SK-N-MC (cell line): ENCODE results near the gene TMC1.

Experiments used
- EZH2 ChIP-seq: fragments of 200-600 bp; sonication (generic); IDR thresholded peaks from one replicate; pipeline ENCODE4 v1.6.1; 2017; ENCODE audit warnings: antibody characterized with exemption
- POLR2AphosphoS5 ChIP-seq: IDR thresholded peaks from 2 replicates; pipeline ENCODE4 v1.6.1; 2012; ENCODE audit warnings: mild to moderate bottlenecking, low read depth, low read length, borderline replicate concordance

GRCh38 chr9:72684615-72685014, 163.2 kb downstream of the TMC1 start:
- no peak for TF ChIP-seq POLR2AphosphoS5
- no peak for TF ChIP-seq EZH2
